ENCODE data around the gene SORCS2. TPM values are rescaled to one million over a fixed set of nuclear protein-coding genes. Genes with fewer than 3 reads are reported as not detected.

The SORCS2 gene
- total and polyA plus RNA-seq, 2 of the 8 experiments (the other 6 are each of a cell fraction or from before 2014, with no cell fraction given), result 0.36 to 1.8 TPM

DNA sequence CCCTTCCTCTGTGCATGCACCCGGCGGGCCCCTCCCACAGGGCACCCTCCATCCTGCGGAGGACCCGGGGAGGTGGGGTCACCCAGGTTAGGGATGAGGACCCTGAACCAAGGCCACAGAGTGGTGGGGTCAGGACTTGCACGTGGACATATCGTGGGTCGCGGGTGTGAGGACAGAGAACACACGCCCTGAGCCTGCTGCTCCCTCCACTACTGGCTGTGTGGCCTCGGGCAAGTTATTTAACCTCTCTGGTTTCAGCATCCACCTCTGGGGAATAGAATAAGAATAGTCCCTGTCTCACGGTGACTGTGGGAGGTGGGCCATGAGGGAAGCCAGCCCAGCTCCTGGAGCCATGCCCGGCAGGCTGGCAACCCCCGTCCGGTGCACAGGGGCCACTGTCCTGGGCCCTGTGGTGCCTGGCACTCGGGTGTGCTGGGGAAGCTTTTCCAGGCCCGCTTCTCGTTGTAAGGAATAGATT lies 237.3 kb downstream of the SORCS2 start (continued):
- TF ChIP-seq, protein P1, sequence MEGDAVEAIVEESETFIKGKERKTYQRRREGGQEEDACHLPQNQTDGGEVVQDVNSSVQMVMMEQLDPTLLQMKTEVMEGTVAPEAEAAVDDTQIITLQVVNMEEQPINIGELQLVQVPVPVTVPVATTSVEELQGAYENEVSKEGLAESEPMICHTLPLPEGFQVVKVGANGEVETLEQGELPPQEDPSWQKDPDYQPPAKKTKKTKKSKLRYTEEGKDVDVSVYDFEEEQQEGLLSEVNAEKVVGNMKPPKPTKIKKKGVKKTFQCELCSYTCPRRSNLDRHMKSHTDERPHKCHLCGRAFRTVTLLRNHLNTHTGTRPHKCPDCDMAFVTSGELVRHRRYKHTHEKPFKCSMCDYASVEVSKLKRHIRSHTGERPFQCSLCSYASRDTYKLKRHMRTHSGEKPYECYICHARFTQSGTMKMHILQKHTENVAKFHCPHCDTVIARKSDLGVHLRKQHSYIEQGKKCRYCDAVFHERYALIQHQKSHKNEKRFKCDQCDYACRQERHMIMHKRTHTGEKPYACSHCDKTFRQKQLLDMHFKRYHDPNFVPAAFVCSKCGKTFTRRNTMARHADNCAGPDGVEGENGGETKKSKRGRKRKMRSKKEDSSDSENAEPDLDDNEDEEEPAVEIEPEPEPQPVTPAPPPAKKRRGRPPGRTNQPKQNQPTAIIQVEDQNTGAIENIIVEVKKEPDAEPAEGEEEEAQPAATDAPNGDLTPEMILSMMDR (IDR thresholded peaks at IDR 0.05; ENCODE audit: control extremely low read depth in 1 of 3, insufficient read depth in 1 of 3, low read depth in 1 of 3, low read length in 3 of 3), result no peak
